ENCODE data around the gene DEFB129.
"Not testable (repeated sequence)": the region's sequence is repeated elsewhere in the genome, so short reads cannot be mapped to it uniquely, and the experiment has no call there.

Gene DEFB129

GRCh38 chr20:226958-227357 lies at the start of gene DEFB129:
Gene DEFB129 (plus strand): TSS chr20:227258. CDS start chr20:227289, 31 bp downstream.
- no peak for DNase-seq

- DNase-seq: no peak
These were observed 42.8 kb upstream of the DEFB129 start for GRCh38 chr20:184288-184687.

- DNase-seq: no peak
These were observed 39.3 kb upstream of the DEFB129 start for GRCh38 chr20:187733-188132.

- DNase-seq: no peak
These were observed 37.4 kb upstream of the DEFB129 start, which contains the start of gene DEFB128 for GRCh38 chr20:189611-190010. Gene DEFB128 (minus strand): TSS chr20:189711. CDS start chr20:189623, 88 bp downstream.

- no peak for DNase-seq
These were observed 28.8 kb upstream of the DEFB129 start for GRCh38 chr20:198225-198624.

GRCh38 chr20:199996-200395 lies 27.1 kb upstream of the DEFB129 start:
- DNase-seq: no peak

- not testable (repeated sequence) for DNase-seq
These were observed 23.4 kb upstream of the DEFB129 start for GRCh38 chr20:203630-204029.

GRCh38 chr20:208942-209566 lies 18.0 kb upstream of the DEFB129 start:
- no peak for DNase-seq

GRCh38 chr20:210809-211502 lies 16.1 kb upstream of the DEFB129 start:
- DNase-seq: no peak

- no peak for DNase-seq
These were observed 12.7 kb upstream of the DEFB129 start for GRCh38 chr20:214383-214782.

GRCh38 chr20:215796-216195 lies 11.3 kb upstream of the DEFB129 start:
- no peak for DNase-seq

- no peak for DNase-seq
These were observed 9.8 kb upstream of the DEFB129 start for GRCh38 chr20:217266-217665.

- no peak for DNase-seq
These were observed 7.6 kb upstream of the DEFB129 start for GRCh38 chr20:219290-220115.

- DNase-seq: no peak
These were observed 5.7 kb upstream of the DEFB129 start for GRCh38 chr20:221258-221830.

- DNase-seq: not testable (repeated sequence)
These were observed 1.2 kb upstream of the DEFB129 start for GRCh38 chr20:225879-226278.

GRCh38 chr20:227439-228105 lies 514 bp downstream of the DEFB129 start:
- no peak for DNase-seq

- DNase-seq: no peak
These were observed 8.8 kb downstream of the DEFB129 start for GRCh38 chr20:235891-236290.

GRCh38 chr20:237489-237888 lies 10.4 kb downstream of the DEFB129 start:
- DNase-seq: no peak

GRCh38 chr20:237929-238328 lies 10.9 kb downstream of the DEFB129 start:
- no peak for DNase-seq

- no peak for DNase-seq
These were observed 15.8 kb downstream of the DEFB129 start for GRCh38 chr20:242905-243304.

GRCh38 chr20:251354-251753 lies 24.3 kb downstream of the DEFB129 start:
- DNase-seq: no peak

- DNase-seq: no peak
These were observed 25.7 kb downstream of the DEFB129 start for GRCh38 chr20:252801-253200.

GRCh38 chr20:253447-253846 lies 26.4 kb downstream of the DEFB129 start:
- not testable (repeated sequence) for DNase-seq
